Stimulated activated CD4-positive, alpha-beta T cell treated with anti-CD3 and anti-CD28 coated beads, Interleukin-2, amount 100 ng/mL, for 4 hours (primary cell): Measurements from ENCODE around the gene VPS39.

Experiments
- DNase-seq: peaks from one replicate; pipeline ENCODE4 v3.0.0-alpha.2; 2020; ENCODE audit warnings: low read depth

VPS39 gene

GRCh38 chr15:42201801-42202200, 6.3 kb downstream of the VPS39 start:
- no peak for DNase-seq

- DNase-seq: no peak
Measured at GRCh38 chr15:42199126-42199525, 9.0 kb downstream of the VPS39 start.

- DNase-seq: no peak
Measured at GRCh38 chr15:42198516-42198915, 9.6 kb downstream of the VPS39 start.

- no peak for DNase-seq
Measured at GRCh38 chr15:42194513-42194912, 13.6 kb downstream of the VPS39 start.

- no peak for DNase-seq
Measured at GRCh38 chr15:42193383-42193782, 14.7 kb downstream of the VPS39 start.

- no peak for DNase-seq
Measured at GRCh38 chr15:42191610-42192346, 16.3 kb downstream of the VPS39 start.

- DNase-seq: no peak
Measured at GRCh38 chr15:42190370-42190769, 17.7 kb downstream of the VPS39 start.

- no peak for DNase-seq
Measured at GRCh38 chr15:42185801-42186200, 22.3 kb downstream of the VPS39 start.

- no peak for DNase-seq
Measured at GRCh38 chr15:42184736-42185135, 23.4 kb downstream of the VPS39 start.

- DNase-seq: no peak
Measured at GRCh38 chr15:42184296-42184695, 23.8 kb downstream of the VPS39 start.

GRCh38 chr15:42182961-42183360, 25.1 kb downstream of the VPS39 start:
- no peak for DNase-seq

- DNase-seq: no peak
Measured at GRCh38 chr15:42182328-42182886, 25.7 kb downstream of the VPS39 start.

GRCh38 chr15:42178056-42178455, 30.0 kb downstream of the VPS39 start:
- DNase-seq: no peak

GRCh38 chr15:42175671-42176070, 32.4 kb downstream of the VPS39 start:
- DNase-seq: no peak

GRCh38 chr15:42172475-42172874, 35.6 kb downstream of the VPS39 start:
- no peak for DNase-seq

- DNase-seq: no peak
Measured at GRCh38 chr15:42171795-42172194, 36.3 kb downstream of the VPS39 start.

GRCh38 chr15:42171122-42171521, 37.0 kb downstream of the VPS39 start:
- DNase-seq: no peak

GRCh38 chr15:42166225-42166940, 41.7 kb downstream of the VPS39 start:
- no peak for DNase-seq

GRCh38 chr15:42165106-42165505, 43.0 kb downstream of the VPS39 start:
- no peak for DNase-seq

GRCh38 chr15:42163947-42164550, 44.1 kb downstream of the VPS39 start:
- no peak for DNase-seq

- no peak for DNase-seq
Measured at GRCh38 chr15:42163291-42163690, 44.8 kb downstream of the VPS39 start.

- DNase-seq: no peak
Measured at GRCh38 chr15:42160136-42160535, 48.0 kb downstream of the VPS39 start.
